GM18511 (cell line): Measurements from ENCODE around the gene HOXA11.

ENCODE experiments used
- ATAC-seq: cut with Tn5 transposase; IDR thresholded peaks from one replicate; pipeline ENCODE4 v1.9.1; 2021; ENCODE audit warnings: mild to moderate bottlenecking, moderate library complexity; ENCODE audit not compliant: unreplicated experiment

HOXA11 gene

DNA sequence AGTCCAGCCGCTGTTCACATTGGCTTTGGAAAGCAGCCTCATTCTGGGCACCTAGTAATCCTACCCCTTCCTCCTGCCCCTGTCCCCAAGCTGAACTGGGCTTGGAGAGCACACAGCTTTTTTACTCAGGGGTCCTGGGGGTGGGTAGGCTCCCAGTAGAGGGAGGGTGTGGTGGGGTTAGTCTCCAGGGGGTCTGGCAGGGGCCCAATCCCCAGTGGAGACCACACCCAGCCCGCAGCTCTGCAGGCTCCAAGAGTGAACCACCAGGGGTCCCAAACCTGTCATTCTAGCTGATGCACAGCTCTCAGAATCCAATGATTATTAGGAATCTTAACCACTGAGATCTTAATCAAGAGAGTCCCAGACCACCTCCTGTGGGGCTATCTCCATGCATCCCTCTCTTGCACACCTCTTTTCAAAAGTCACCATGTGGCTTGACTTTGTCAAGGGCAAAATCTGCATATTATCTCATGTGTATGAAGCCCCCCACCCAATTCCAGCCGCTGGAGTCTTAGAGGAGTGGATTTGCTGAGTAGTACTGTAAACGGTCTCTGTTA is 2.7 kb downstream of the HOXA11 start:
- ATAC-seq: no peak

DNA sequence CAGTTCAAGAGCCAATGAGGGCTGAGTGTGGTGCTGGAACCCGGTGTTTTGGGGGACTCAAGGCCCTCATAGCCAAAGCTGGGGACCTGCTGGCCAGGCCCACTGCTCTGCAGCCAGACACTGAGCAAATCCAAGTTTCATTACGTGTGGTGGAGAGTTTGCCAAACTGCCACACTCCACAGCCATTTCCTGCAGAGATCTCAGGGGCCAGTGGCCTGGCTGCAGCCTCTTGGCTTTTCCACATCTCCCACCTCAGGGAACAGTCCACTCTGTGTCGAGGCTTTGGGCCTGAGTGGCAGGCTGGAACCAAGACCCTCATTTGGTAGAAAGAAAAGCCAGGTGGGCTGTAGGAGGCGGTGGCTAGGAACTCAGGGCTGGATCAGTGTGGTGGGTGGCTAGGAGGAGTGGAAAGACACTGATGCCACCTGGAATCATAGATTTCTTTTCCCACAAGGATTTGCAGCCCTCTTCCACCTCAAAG is 3.2 kb downstream of the HOXA11 start:
- ATAC-seq: no peak

DNA sequence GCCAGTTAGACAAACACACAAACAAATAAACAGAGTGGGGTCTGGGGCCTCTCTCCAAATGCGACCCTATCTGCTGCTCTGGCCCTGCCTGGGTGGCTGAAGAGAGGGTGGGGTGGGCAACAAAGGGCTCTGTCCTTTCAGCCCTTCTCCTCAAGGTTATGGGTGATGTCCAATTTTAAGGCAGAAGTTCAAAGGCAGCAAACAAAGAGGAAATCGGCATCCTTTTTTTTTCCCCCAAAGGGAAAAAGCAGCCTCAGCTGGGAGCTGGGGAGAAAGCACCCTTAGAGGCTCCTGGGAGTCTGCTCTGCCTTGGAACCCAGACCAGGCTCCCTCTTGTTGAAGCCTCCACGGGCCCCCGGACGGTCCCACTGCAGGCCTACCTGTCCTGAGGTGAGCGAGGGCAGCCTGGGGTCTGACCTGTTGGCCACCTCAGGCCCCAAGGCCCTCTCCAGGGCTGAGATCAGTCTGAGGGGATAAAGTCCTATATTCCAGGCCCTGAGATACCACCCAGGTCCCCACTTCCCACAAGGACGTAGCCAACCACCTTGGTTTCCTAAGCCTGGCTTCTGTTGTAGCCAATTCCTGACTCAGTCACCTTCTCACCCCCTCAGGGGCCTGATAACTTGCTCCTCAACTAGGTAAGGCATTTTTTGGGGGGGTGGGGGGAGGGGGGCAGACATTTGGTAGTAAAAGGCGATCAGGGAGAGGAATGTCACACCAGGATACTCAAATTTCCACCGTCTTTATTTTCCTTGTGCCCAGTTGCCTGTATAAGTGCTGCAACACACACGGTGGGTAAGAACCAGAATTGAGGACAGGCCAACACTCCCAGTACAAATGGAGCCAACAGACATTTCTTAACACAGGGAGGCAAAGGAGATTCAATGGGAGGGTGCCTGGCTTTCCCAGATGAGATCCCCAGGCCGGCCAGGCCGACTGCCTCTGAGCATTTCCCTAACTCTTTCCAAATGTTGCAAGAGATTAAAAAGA is 4.3 kb downstream of the HOXA11 start:
- no peak for ATAC-seq

DNA sequence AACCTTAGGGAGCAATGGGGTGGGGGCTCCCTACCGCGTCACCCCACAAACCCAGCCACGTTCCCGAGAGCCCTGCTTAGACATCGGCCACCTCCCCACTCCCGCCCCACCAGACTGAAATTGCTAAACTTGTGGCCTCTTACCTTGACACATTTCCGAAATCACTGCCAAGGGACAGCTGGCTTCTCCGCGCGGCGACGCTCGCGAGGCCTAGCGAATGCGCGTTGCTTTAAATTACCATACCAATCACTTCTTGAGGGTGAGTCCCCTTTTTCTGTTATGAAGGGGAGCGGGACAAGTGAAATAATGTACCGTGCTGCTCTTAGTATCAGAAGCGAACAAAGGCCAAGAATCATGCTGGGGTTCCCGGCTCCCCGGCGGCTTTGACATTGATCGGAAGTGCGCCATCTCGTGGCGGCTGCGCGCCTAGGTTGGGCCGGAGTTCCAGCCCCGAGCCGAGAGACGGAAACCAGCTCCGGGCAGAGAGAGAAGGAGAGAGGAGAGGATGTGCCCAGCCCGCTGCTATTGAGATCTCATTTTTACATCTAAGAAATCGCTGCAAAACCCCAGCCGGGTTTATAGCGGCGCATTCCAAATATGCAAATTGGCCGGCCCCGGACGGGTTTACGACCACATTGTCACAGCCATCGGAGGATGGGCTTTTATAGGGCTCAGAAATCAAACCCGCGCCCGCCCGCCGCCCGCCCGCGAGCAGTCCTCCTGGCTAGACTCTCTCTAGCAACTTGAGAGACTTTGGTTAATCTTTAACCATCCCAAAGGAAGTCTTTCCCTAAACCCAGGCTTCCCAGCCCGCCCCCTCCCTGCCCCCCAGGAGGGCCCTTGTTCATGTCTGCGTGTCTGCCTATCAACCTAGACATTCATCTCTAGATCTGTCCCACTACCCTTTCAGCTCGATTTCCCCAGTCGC is 5.3 kb downstream of the HOXA11 start:
- ATAC-seq: no peak

- no peak for ATAC-seq
Observed at GRCh38 chr7:27179030-27179429, 6.0 kb downstream of the HOXA11 start.

DNA sequence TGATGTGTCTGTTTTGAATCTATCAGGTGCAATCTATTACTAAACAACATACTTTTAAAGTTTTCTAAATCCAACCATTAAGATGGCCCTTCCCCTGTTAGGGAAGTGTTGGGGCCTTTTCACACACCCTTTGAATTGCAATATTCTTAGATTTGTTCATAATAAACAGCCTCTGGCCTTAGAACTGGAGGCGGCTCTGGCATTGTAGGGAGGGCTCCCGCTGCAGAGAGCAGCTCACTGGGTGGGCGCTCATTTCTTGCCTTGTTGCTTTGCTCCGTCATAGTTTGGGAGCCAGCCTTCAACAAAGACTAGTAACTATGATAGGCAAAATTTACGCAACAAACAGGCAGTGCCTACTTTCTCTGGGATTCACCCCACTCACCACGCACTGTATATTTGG is 6.7 kb downstream of the HOXA11 start:
- no peak for ATAC-seq

- ATAC-seq: no peak
Observed at GRCh38 chr7:27177795-27178320, 7.2 kb downstream of the HOXA11 start.

GRCh38 chr7:27176962-27177794 is 7.9 kb downstream of the HOXA11 start:
- ATAC-seq: no peak

- no peak for ATAC-seq
Observed at GRCh38 chr7:27176524-27176845, 8.5 kb downstream of the HOXA11 start.

DNA sequence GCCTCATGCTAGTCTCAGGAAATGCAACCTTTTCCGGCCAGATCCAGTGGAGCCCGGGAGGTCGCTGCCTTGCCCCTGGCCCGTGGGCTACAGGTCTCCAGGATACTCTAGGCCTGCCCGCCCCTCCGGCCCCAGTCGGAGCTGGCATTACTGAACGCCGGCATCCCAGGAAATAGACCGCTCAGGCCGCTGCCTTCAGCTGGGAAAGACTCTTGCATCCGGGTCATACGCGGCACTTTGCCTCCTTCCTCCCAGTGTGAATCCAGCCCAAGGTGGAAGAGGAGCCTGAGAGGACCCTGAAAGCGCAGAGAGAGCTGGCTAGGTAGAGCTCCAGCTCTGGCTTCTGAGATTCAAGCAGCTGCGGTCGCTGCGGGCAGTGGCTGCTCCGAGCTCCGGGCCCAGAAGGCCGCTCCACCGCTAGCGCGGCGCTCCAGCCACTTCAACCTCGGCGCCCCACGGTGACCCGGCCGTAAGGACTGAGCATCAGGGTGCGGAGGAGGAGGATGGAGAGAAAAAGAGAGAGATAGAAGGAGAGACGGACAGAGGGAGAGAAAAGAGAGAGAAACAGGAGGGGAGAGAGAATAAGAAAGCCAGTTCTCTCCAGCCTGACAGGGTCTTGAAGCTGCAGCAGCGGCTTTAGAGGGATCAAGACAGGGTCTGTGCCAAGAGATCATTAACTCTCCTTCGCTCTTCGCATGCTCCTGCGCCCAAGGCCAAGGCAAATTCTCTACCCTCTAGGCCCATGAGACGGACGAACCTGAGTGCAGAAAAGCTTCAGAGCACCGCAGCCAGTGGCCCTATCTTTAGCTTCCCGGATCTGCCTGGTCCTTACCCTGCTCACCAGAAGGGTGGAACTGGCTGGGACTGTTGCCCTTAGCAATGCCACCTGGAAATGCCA is 9.2 kb downstream of the HOXA11 start:
- ATAC-seq: no peak

DNA sequence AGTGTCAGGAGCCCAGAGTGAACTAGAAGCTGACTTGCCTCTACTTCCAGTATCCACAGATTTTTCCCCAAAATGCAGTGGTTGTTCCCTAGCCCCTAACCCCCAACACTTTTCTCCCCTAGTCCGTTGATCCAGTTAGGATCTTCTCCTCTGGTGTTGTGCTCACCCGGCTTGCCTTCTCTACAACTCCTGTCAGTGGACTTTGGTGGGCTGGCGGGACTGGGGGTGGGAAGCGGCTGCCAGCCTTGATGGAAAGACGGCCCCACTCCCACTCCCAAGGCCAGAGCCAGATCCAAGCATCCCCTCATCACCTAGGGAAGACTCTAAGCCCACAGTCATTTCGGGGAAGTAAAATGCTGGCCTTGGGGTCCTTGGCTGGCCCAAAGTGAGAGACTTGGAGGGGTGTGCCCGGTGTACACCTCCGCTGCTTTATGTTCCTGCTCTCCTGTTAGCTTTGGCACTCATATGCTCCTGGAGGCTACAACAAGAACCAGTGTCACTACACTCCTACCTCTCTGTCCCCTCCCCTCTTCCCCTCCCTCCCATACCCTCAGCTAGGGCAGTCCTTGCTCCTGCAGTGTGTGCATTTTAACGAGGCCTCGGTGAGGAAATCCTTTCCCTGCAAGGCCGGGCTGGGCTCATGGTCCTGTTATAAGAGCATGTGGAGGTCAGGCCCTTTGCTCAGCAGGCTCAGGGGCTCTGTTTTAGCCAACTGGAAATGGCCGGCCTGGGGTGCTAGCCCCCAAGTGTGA is 10.0 kb downstream of the HOXA11 start:
- ATAC-seq: no peak

GRCh38 chr7:27173956-27174873 is 10.8 kb downstream of the HOXA11 start, which contains the start of gene HOXA10:
TSS of gene HOXA10 (minus strand) at chr7:27174320. CDS start at chr7:27174306, 14 bp downstream.
- ATAC-seq: no peak

GRCh38 chr7:27173511-27173955 is 11.5 kb downstream of the HOXA11 start:
- no peak for ATAC-seq

GRCh38 chr7:27172823-27173510 is 12.1 kb downstream of the HOXA11 start:
- no peak for ATAC-seq

- no peak for ATAC-seq
Observed at GRCh38 chr7:27172315-27172774, 12.7 kb downstream of the HOXA11 start.

DNA sequence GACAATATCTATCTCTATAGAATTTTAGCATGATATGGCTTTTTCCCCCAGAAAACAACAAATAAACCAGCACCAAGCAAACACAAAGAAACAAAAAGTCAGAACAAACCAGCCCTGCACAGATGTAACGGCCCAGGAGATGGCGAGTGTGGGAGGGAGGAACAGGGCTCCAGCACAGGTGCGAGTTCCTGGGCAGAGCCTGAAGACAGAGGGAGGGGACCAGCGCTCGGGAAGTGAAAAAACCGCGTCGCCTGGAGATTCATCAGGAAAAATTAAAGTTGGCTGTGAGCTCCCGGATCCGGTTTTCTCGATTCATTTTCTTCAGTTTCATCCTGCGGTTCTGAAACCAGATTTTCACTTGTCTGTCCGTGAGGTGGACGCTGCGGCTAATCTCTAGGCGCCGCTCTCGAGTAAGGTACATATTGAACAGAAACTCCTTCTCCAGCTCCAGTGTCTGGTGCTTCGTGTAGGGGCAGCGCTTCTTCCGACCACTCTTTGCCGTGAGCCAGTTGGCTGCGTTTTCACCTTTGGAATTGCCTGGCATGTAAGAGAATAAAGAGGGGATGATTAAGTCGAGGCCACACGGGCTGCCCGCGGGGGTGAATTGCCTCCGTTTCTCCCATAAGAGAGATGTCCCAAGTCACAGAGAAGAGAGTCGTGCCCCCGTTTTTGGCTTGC is 13.3 kb downstream of the HOXA11 start:
- no peak for ATAC-seq
